Esophagus muscularis mucosa (tissue), 4 donors: ENCODE results near the gene BCKDHB.

ENCODE experiments used
- EP300 ChIP-seq: sonication (generic); formaldehyde crosslinking; IDR thresholded peaks from one replicate; pipeline ENCODE4 v1.6.1; 2017; ENCODE audit warnings: antibody characterized with exemption
- POLR2A ChIP-seq: fragments of 450-650 bp; IDR thresholded peaks from one replicate; pipeline ENCODE4 v1.6.1; 2017; ENCODE audit warnings: antibody characterized with exemption, moderate library complexity, mild to moderate bottlenecking, low read depth
- POLR2AphosphoS5 ChIP-seq, 2 donors: sonication (generic); formaldehyde crosslinking; IDR thresholded peaks; one replicate each; pipeline ENCODE4 v1.6.1; 2017; ENCODE audit warnings: antibody characterized with exemption in 2 of 2
- TF ChIP-seq, protein P1 (sequence below), 3 experiments: fragments of 200-600 bp in 2 of 3; fragments of 450-650 bp in 1 of 3; sonication (generic) in 2 of 3; IDR thresholded peaks; one replicate each; pipeline ENCODE4 v1.5.1; 2017 to 2019; ENCODE audit warnings: antibody characterized with exemption in 3 of 3, mild to moderate bottlenecking in 2 of 3, moderate library complexity in 1 of 3

- TF ChIP-seq, protein P1, sequence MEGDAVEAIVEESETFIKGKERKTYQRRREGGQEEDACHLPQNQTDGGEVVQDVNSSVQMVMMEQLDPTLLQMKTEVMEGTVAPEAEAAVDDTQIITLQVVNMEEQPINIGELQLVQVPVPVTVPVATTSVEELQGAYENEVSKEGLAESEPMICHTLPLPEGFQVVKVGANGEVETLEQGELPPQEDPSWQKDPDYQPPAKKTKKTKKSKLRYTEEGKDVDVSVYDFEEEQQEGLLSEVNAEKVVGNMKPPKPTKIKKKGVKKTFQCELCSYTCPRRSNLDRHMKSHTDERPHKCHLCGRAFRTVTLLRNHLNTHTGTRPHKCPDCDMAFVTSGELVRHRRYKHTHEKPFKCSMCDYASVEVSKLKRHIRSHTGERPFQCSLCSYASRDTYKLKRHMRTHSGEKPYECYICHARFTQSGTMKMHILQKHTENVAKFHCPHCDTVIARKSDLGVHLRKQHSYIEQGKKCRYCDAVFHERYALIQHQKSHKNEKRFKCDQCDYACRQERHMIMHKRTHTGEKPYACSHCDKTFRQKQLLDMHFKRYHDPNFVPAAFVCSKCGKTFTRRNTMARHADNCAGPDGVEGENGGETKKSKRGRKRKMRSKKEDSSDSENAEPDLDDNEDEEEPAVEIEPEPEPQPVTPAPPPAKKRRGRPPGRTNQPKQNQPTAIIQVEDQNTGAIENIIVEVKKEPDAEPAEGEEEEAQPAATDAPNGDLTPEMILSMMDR (IDR thresholded peaks at IDR 0.05), result no peak
- TF ChIP-seq POLR2A, result no peak
- no peak for TF ChIP-seq POLR2AphosphoS5 (IDR thresholded peaks at IDR 0.05)
- TF ChIP-seq EP300, result no peak
Observed at GRCh38 chr6:80163754-80164187, 57.3 kb downstream of the BCKDHB start.
